HUDEP-2 (cell line): ENCODE measurements around the gene ROBO1.

Experiments
- DNase-seq, 76 experiments: peaks; one replicate each; lab custom pipeline; 2025; ENCODE audit not compliant: unreplicated experiment in 76 of 76; lab: John Stamatoyannopoulos, UW

Gene ROBO1

GRCh38 chr3:78863306-78864203 is 904.2 kb downstream of the ROBO1 start:
- DNase-seq = no peak

- DNase-seq = no peak
Measured at GRCh38 chr3:78861156-78861555, 906.6 kb downstream of the ROBO1 start.

DNA sequence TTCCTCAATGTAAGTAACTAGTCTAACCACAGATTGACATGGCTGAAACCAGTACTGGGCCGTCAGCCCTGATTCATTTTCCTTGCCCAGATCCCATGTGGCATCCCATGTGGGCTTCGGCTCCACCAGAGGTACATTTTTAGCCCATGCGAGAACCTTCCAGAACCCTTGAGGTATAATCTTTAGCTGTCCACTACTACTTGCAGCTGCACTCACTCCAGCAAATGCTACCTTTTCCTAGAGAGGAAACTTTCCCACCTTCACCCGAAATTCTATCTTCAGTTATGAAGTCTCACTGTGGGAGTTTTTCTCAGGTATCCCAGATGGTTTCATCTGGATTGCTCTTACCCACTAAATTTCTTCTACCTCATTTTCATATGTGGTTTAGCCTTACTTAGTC is 907.2 kb downstream of the ROBO1 start:
- no peak for DNase-seq

DNA sequence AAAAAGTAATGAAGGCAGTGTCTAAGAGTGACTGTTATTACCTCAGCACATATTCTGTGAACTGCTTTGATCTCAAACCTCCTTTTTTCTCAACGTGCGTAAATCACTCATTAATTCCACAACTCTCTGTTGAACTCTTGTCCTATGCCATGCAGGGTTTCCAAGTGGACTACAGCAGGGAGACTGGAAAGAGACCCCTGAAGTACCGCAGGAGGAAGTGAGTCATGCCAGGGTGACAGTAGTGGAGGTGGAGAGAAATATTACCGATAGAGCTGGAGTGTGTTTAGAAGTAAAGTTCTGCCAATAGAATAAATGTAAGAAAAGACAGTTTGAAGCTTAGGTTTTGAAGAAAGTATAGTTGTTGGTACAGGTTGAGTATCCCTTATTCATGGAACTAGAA is 908.9 kb downstream of the ROBO1 start:
- no peak for DNase-seq

GRCh38 chr3:78858174-78858573 is 909.6 kb downstream of the ROBO1 start:
- no peak for DNase-seq

DNA sequence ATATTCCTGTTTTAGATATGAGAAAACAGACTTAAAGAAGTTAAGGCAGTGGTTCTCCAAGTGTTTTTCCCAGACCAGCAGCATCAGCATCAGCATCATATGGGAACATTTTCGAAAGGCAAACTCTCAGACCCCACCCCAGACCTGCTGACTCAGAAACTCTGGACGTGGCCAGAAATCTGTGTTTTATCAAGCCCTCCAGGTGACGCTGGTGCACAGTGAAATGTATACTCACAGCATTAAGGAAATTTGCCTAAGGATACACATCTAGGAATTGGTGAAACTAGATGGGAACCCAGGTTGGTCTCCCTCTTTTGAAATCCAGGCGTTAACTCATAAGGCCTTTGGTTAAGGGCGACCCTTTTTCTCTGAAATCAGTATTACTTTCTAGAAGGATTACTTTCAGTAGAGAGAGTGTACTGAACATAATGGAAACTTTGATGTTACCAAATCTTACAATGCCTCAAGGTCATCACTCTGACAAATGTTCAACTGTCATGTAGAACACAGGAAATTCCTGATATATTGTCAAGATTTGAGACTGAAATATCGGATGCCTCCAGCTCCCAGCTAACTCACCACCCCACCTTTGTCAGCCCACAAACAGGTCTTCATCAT is 910.2 kb downstream of the ROBO1 start:
- no peak for DNase-seq

- DNase-seq = no peak
Measured at GRCh38 chr3:78856164-78856563, 911.6 kb downstream of the ROBO1 start.

DNA sequence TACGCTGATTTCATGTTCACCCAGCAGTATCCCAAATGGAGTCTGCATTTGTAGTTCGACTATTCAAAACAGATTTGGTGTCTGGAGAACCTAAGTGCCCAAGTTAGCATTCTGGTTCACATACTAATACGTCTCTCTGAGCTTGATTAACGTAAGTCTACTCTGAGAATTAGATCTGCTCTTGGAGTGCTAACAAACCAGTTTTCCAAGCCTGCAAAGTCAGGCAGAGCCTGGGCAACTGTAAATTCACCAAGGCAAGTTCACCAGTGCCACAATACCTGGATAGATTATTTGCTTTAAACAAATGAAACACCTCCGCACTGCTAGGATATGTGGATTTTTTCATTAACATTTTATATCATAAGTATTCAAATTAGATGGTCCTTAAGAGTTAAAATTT is 912.6 kb downstream of the ROBO1 start:
- no peak for DNase-seq

DNA sequence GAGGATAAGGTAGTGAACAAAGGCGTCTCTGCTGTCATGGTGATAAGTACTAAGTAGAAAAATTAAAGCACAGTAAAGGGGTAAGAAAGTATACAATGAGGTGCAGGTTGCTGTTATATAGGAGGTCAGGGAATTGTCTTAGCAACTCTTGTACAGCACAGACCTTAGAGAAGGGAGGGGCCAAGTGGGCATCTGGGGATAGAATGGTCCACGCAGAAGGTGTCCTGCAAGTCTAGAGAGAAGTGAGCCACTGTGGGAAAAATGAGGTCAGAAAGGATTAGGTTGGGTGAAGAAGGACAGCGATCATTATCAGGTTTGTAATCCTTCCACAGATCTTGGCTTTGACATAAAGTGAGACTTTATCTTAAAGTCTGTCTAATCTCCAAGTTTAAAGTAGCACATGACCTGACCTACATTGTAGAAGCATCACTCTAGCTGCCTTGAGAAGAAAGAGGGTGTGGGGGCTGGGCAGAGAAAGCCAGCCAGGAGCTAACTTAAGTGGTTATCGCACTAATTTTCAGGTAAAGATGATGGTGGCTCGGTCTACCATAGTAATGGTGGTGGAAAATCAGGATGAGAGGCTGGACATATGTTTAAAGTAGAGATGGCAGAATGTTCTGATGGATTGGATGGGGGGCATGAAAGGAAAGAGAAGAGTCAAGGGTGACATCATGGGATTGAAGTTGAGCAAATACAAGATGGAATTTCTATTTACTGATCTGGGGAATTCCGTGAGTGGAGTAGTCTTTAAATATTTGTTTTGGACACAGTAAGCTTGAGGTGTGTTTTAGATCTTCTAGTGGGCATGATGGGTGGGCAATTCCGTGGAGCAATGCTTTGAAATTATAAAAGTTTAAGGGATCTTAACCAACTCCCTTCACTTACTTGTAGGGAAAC is 919.2 kb downstream of the ROBO1 start:
- DNase-seq = no peak

GRCh38 chr3:78847603-78848002 is 920.2 kb downstream of the ROBO1 start:
- no peak for DNase-seq

GRCh38 chr3:78847203-78847602 is 920.6 kb downstream of the ROBO1 start:
- DNase-seq = no peak

DNA sequence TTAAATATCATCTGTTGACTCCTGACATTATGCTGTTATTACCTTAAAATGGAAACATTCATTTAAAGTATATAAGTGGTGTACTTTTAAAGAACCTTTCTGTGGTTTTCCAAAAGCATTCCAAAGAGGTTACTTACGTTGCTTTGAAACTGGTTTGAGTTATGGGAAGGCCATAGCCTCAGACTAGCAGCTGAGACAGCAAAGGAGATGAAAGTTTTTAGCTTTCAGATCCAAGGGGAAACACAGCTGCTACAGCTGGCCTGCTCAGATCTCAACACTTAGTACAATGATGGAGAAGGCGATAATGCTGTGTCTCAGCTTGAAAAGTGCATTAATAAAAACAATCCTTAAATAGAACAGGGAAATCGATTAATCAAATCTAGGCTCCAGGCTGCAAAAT is 921.1 kb downstream of the ROBO1 start:
- no peak for DNase-seq

- DNase-seq = no peak
Measured at GRCh38 chr3:78845605-78846004, 922.2 kb downstream of the ROBO1 start.

DNA sequence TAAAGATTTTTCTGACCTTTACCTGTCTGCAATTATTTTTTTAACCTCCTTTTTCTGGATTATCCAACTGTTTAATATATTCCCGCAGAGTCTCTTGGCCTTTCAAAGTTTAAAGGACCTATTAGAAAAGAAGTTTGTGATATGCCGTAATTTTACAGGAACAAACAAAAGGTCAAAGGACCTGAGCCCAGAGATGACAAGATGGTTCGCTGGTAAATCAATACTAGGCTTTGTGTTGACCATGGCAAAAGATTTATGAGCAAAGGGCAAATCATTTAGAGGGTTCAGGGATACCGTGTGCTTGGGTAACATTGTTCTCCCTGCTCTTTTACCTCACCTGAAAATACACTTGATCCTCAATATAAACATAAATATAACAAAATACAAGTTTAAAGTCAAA is 923.5 kb downstream of the ROBO1 start:
- DNase-seq = no peak

GRCh38 chr3:78839693-78840092 is 928.1 kb downstream of the ROBO1 start:
- no peak for DNase-seq

DNA sequence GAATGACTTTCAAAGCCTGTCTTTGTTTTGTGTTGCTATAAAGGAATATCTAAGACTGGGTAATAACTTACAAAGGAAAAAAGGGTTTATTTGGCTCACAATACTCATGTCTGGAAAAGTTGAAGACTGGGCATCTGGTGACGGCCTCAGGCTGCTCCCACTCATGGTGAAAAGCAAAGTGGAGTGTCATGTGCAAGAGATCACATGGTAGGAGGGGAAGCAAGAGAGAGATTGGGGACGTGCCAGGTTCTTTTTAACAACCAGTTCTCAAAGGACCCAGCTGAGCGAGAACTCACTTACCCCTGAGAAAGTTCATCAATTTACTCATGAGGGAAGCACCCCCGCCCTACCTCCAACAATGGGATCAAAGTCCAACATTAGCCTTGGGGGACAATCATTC is 929.4 kb downstream of the ROBO1 start:
- no peak for DNase-seq

GRCh38 chr3:78834910-78835309 is 932.9 kb downstream of the ROBO1 start:
- no peak for DNase-seq

DNA sequence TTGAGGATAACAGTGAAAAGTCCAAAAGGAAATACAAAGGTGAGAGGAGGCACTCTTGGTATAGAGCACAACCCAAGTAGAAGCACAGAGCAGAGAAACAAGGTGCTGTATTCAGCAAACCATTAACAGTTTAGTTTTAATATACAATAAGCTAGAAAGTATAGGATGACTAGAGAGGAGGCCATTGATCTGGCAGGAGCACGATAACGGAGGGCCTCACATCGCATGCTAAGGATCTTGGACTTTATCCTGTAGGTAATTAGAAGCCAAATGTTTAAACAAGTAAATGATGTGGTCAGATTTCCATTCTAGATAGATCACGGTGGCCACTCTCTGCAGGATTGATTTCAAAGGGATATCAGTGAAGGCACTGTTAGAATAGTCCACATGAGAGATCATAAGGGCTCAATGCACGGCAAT is 935.0 kb downstream of the ROBO1 start:
- no peak for DNase-seq

GRCh38 chr3:78831446-78831972 is 936.3 kb downstream of the ROBO1 start:
- no peak for DNase-seq

GRCh38 chr3:78830470-78830869 is 937.3 kb downstream of the ROBO1 start:
- no peak for DNase-seq

DNA sequence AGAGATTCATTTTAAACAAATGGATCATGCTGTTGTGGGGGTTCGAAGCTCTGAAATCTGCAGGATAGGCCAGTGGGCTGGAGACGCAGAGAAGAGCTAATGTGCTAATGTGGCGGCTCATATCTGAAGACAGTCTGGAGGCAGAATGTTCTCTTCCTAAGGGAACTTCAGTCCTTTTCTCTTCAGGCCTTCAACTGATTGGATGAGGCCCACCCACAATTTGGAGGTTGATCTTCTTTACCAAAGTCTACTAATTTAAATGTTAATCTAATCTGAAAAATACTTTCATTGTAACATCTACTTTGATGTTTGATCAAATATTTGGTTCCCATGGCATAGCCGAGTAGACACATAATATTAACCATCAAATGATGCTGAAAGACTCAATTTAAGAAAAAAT is 940.2 kb downstream of the ROBO1 start:
- DNase-seq = no peak
